ENCODE measurements around the gene DNMT3A. TPM values are rescaled to one million over a fixed set of nuclear protein-coding genes. Genes with fewer than 3 reads are reported as not detected.
A peak's percentile ranks its signal among the peaks of the same experiment; 100 is the strongest.

The DNMT3A gene
- total RNA-seq, 1 donor from 2014 or later: 18.6 TPM

GRCh38 chr2:25314514-25315315, 27.0 kb downstream of the DNMT3A start:
- intact Hi-C loops (cut with DNase I): loop anchor here (5.0 kb wide), 1 partner anchor 63 kb away; no protein-coding TSS in a partner anchor
- DNase-seq (ENCODE audit: missing footprints) (no peak), ATAC-seq (peak; percentile 49)

- intact Hi-C loops (cut with DNase I): loop anchor here (2.0 to 5.0 kb wide), 2 partner anchors 19 to 63 kb away; no protein-coding TSS in a partner anchor
- DNase-seq (ENCODE audit: missing footprints) (no peak), ATAC-seq (no peak)
Measured at GRCh38 chr2:25313711-25314513, 27.8 kb downstream of the DNMT3A start.

GRCh38 chr2:25312958-25313710, 28.6 kb downstream of the DNMT3A start:
- no peak for DNase-seq (ENCODE audit: missing footprints)
- intact Hi-C loops (cut with DNase I): loop anchor here (2.0 to 5.0 kb wide), 2 partner anchors 20 to 64 kb away; no protein-coding TSS in a partner anchor
- ATAC-seq: no peak

- intact Hi-C loops (cut with DNase I): loop anchor here (2.0 to 5.0 kb wide), 2 partner anchors 21 to 65 kb away; no protein-coding TSS in a partner anchor
- peak; percentile 26 for ATAC-seq
- peak; percentile 78 for DNase-seq (ENCODE audit: missing footprints)
Measured at GRCh38 chr2:25311865-25312575, 29.7 kb downstream of the DNMT3A start.

GRCh38 chr2:25310965-25311864, 30.5 kb downstream of the DNMT3A start:
- ATAC-seq: peak; percentile 75
- intact Hi-C loops (cut with DNase I): loop anchor here (5.0 kb wide), 1 partner anchor 66 kb away; no protein-coding TSS in a partner anchor
- peak; percentile 82 for DNase-seq (ENCODE audit: missing footprints)

- DNase-seq (ENCODE audit: missing footprints): no peak
- no peak for ATAC-seq
- intact Hi-C loops (cut with DNase I): loop anchor here (5.0 kb wide), 1 partner anchor 67 kb away; no protein-coding TSS in a partner anchor
Measured at GRCh38 chr2:25310709-25310964, 31.1 kb downstream of the DNMT3A start.

DNA sequence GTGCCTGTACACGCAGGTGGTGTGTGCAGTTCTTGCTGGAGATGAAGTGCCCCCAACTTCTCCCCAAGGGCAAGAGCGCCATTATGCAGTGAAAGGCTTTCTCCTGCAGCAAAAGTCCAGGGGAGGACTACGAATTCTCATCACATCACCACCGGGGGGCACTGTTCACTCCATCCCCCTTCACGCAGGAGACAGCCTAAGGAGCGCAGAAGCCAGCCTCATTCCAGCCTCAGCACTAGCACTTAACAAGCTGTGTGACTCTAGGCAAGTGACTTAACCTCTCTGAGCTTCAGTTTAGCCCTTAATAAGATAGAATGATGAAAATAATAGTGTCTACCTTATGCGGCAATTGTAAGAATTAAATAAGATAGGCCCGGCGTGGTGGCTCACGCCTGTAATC, 32.3 kb downstream of the DNMT3A start:
- no peak for DNase-seq (ENCODE audit: missing footprints)
- intact Hi-C loops (cut with DNase I): loop anchor here (5.0 kb wide), 1 partner anchor 33 kb away; the partner anchor contains the start of gene DNMT3A
- no peak for ATAC-seq

GRCh38 chr2:25308599-25308998, 33.1 kb downstream of the DNMT3A start:
- ATAC-seq (no peak), DNase-seq (ENCODE audit: missing footprints) (no peak)
- intact Hi-C loops (cut with DNase I): loop anchor here (5.0 kb wide), 1 partner anchor 34 kb away; the partner anchor contains the start of gene DNMT3A

DNA sequence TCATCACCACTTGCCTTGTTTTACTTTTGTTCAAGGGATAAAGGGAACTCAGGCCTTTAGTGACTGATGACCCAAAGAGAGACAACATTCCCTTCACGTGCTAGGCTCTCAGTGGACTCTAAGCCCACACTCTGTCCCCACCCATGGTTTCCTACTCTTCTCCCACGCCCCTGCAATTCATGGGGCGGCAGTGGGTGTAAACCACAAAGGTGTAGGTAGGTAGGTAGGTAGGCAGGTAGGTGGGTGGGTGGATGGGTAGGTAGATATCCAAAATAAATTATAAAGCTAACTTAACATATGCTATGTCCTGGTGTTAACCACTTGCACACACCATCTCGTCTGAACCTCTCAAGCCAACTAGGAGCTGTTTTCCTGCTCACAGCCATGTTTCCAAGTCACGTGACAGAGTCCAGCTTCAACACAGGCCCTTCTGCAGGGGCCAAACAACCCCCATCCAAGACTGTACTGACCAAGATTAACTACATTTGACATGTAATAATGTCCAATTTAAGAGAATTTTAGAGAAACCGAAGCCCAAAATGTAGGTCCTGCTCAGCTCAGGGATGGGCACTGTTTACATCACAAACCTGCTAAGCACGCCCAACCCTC, 33.7 kb downstream of the DNMT3A start:
- ATAC-seq (no peak), DNase-seq (ENCODE audit: missing footprints) (no peak)
- intact Hi-C loops (cut with DNase I): loop anchor here (5.0 kb wide), 1 partner anchor 34 kb away; the partner anchor contains the start of gene DNMT3A

GRCh38 chr2:25306777-25307368, 34.9 kb downstream of the DNMT3A start:
- intact Hi-C loops (cut with DNase I): loop anchor here (5.0 kb wide), 1 partner anchor 35 kb away; the partner anchor contains the start of gene DNMT3A
- DNase-seq (ENCODE audit: missing footprints): peak; percentile 87
- peak; percentile 50 for ATAC-seq

GRCh38 chr2:25305775-25306174, 36.0 kb downstream of the DNMT3A start:
- intact Hi-C loops (cut with DNase I): loop anchor here (5.0 kb wide), 1 partner anchor 37 kb away; the partner anchor contains the start of gene DNMT3A
- DNase-seq (ENCODE audit: missing footprints) (no peak), ATAC-seq (peak; percentile 23)

GRCh38 chr2:25304826-25305596, 36.7 kb downstream of the DNMT3A start:
- ATAC-seq: no peak
- DNase-seq (ENCODE audit: missing footprints): no peak
- intact Hi-C loops (cut with DNase I): loop anchor here (5.0 kb wide), 1 partner anchor 37 kb away; the partner anchor contains the start of gene DNMT3A

GRCh38 chr2:25304321-25304720, 37.4 kb downstream of the DNMT3A start:
- no peak for DNase-seq (ENCODE audit: missing footprints)
- ATAC-seq: no peak
- intact Hi-C loops (cut with DNase I): no loop called here

GRCh38 chr2:25303633-25304236, 38.0 kb downstream of the DNMT3A start:
- DNase-seq (ENCODE audit: missing footprints) (no peak), ATAC-seq (no peak)
- intact Hi-C loops (cut with DNase I): no loop called here

GRCh38 chr2:25302758-25303375, 38.9 kb downstream of the DNMT3A start:
- intact Hi-C loops (cut with DNase I): no loop called here
- DNase-seq (ENCODE audit: missing footprints) (no peak), ATAC-seq (no peak)

Measured in Right ventricle myocardium inferior (tissue), 1 donor.